Endothelial cell of umbilical vein (primary cell): ENCODE data around the gene MMRN2. TPM values are rescaled to one million over a fixed set of nuclear protein-coding genes. Genes with fewer than 3 reads are reported as not detected.

Source experiments
- BruUV-seq: library from RNA; stranded (reverse); fragments of 400-500 nt; replicated peaks from 2 replicates; lab custom pipeline; 2021; lab: Mats Ljungman, UMichigan
- CTCF ChIA-PET: fragments of 300-600, 350-600 bp; sonication (Branson Sonifier 250); formaldehyde crosslinking; loops from one replicate; lab custom pipeline; 2021; ENCODE audit warnings: antibody characterized with exemption, inconsistent platforms; lab: Charles Lee
- POLR2A ChIA-PET: fragments of 300-600, 350-600 bp; sonication (Branson Sonifier 250); formaldehyde crosslinking; loops from one replicate; lab custom pipeline; 2021; ENCODE audit warnings: antibody characterized with exemption, inconsistent platforms; lab: Charles Lee
- DNase-seq: peaks from one replicate; pipeline ENCODE4 v3.0.0-alpha.2; 2011; ENCODE audit warnings: low read depth, low spot score
- FAIRE-seq: peaks from 2 replicates; lab custom pipeline; 2011; peaks lifted over from hg19 to GRCh38; lab: Jason Lieb, UNC
- H2AFZ ChIP-seq: 2 replicates; pipeline ENCODE4 v1.6.0; 2012; ENCODE audit warnings: low read depth, low read length, control low read depth, inconsistent platforms
- H3K27ac ChIP-seq: 2 replicates; pipeline ENCODE4 v1.5.1; 2011; ENCODE audit warnings: low read depth, mild to moderate bottlenecking, control low read depth, low read length, moderate library complexity; ENCODE audit not compliant: insufficient read depth
- H3K27me3 ChIP-seq, 2 experiments: 2 replicates each; pipeline versions ENCODE4 v1.6.0 to v1.6.1; 2011; ENCODE audit warnings: low read length in 2 of 2, mixed read lengths in 1 of 2; ENCODE audit not compliant: control insufficient read depth in 2 of 2, insufficient read depth in 2 of 2
- H3K36me3 ChIP-seq, 2 experiments: 2 replicates in 1 of 2; 3 replicates in 1 of 2; pipeline ENCODE4 v1.5.1; 2011; ENCODE audit warnings: low read length in 2 of 2, mild to moderate bottlenecking in 1 of 2, moderate library complexity in 1 of 2; ENCODE audit not compliant: control insufficient read depth in 2 of 2, insufficient read depth in 2 of 2; ENCODE audit errors: extremely low read depth in 1 of 2
- H3K4me1 ChIP-seq: 3 replicates; pipeline ENCODE4 v1.5.1; 2011; ENCODE audit warnings: mild to moderate bottlenecking, low read length; ENCODE audit not compliant: control insufficient read depth, insufficient read depth; ENCODE audit errors: extremely low read depth
- H3K4me2 ChIP-seq: 2 replicates; pipeline ENCODE4 v1.6.1; 2011; ENCODE audit warnings: low read length, control low read depth, mixed read lengths; ENCODE audit not compliant: insufficient read depth
- H3K4me3 ChIP-seq, 3 experiments: fragments of 200-600 bp in 1 of 3; sonication (generic), shearing (Covaris generic) in 1 of 3; replicated peaks in 1 of 3; 2 replicates each; pipeline ENCODE4 v1.5.1; 2011 to 2016; ENCODE audit warnings: control low read depth in 3 of 3, low read length in 3 of 3, mild to moderate bottlenecking in 2 of 3, inconsistent platforms in 1 of 3, low read depth in 1 of 3, moderate library complexity in 1 of 3; ENCODE audit not compliant: insufficient read depth in 1 of 3
- H3K79me2 ChIP-seq: 2 replicates; pipeline ENCODE4 v1.6.0; 2012; ENCODE audit warnings: low read length, inconsistent platforms; ENCODE audit not compliant: control insufficient read depth, insufficient read depth
- H3K9ac ChIP-seq: replicated peaks from 2 replicates; pipeline ENCODE3; 2011; ENCODE audit warnings: low read length, control low read depth; ENCODE audit not compliant: insufficient read depth; ENCODE audit errors: extremely low read depth
- H3K9me1 ChIP-seq: replicated peaks from 3 replicates; pipeline ENCODE4 v1.6.0; 2011; ENCODE audit warnings: mild to moderate bottlenecking, low read length; ENCODE audit not compliant: control insufficient read depth, insufficient read depth; ENCODE audit errors: extremely low read depth
- H3K9me3 ChIP-seq: replicated peaks from 2 replicates; pipeline ENCODE4 v1.5.1; 2012; ENCODE audit warnings: low read length, inconsistent platforms; ENCODE audit not compliant: control insufficient read depth, insufficient read depth
- H4K20me1 ChIP-seq: replicated peaks from 2 replicates; pipeline ENCODE3; 2011; ENCODE audit warnings: mild to moderate bottlenecking, low read length; ENCODE audit not compliant: control insufficient read depth, insufficient read depth; ENCODE audit errors: extremely low read depth
- EZH2 ChIP-seq: IDR thresholded peaks from 2 replicates; pipeline ENCODE4 v1.6.1; 2012; ENCODE audit warnings: borderline replicate concordance, low read depth, mild to moderate bottlenecking, moderate library complexity, low read length, inconsistent platforms; ENCODE audit not compliant: severe bottlenecking
- FOS ChIP-seq: IDR thresholded peaks from 2 replicates; pipeline ENCODE4 v1.6.1; 2011; ENCODE audit warnings: mild to moderate bottlenecking, low read length, moderate library complexity, borderline replicate concordance; ENCODE audit not compliant: insufficient read depth
- GATA2 ChIP-seq: IDR thresholded peaks from 2 replicates; pipeline ENCODE4 v1.7.0; 2011; ENCODE audit warnings: low read depth, mild to moderate bottlenecking, moderate library complexity, mixed read lengths, low read length; ENCODE audit not compliant: insufficient read length, insufficient read depth
- JUN ChIP-seq: IDR thresholded peaks from 2 replicates; pipeline ENCODE4 v1.6.1; 2011; ENCODE audit warnings: borderline replicate concordance, low read depth; ENCODE audit not compliant: insufficient read length, insufficient read depth
- MAX ChIP-seq: IDR thresholded peaks from 2 replicates; pipeline ENCODE4 v1.6.1; 2011; ENCODE audit not compliant: insufficient read depth, insufficient read length
- MYC ChIP-seq: IDR thresholded peaks from one replicate; pipeline ENCODE4 v1.6.1; 2011; ENCODE audit warnings: mild to moderate bottlenecking, low read depth, low read length
- POLR2A ChIP-seq: IDR thresholded peaks from 2 replicates; pipeline ENCODE4 v1.6.1; 2012; ENCODE audit warnings: low read depth, mild to moderate bottlenecking, control low read depth, low read length
- POLR2AphosphoS5 ChIP-seq: IDR thresholded peaks from 2 replicates; pipeline ENCODE4 v1.6.1; 2012; ENCODE audit warnings: low read depth, mild to moderate bottlenecking, control low read depth, low read length, moderate library complexity; ENCODE audit not compliant: insufficient read depth
- dilution Hi-C: fragments of 300-500 bp; cut with MboI; formaldehyde crosslinking; loops from one replicate; pipeline ENCODE4 v1.15.0; 2019; ENCODE audit warnings: low sequenced_read_pairs; ENCODE audit not compliant: extremely low pct_ligation_motif_present
- intact Hi-C: fragments of 100-400 bp; cut with micrococcal nuclease; formaldehyde crosslinking; loops from one replicate; pipeline ENCODE4 v1.10.0; 2022
- polyA plus RNA-seq, 4 experiments: library from polyadenylated mRNA; depleted of rRNA in 3 of 4; stranded (reverse) in 3 of 4; unstranded in 1 of 4; fragments of >200 nt; gene quantifications; 2 replicates each; pipeline versions ENCODE4 v1.2.1 to v1.2.3, GENCODE V29; 2011 to 2012; ENCODE audit warnings: missing spikeins in 1 of 4
- total RNA-seq: library from RNA; stranded (reverse); gene quantifications from 2 replicates; pipeline ENCODE4 v1.2.3, GENCODE V29; 2021
- TF ChIP-seq, protein P1 (sequence below), 2 donors: IDR thresholded peaks; 1 replicate in 1 of 2; 2 replicates in 1 of 2; pipeline ENCODE4 v1.5.1; 2011; ENCODE audit warnings: low read length in 2 of 2, mild to moderate bottlenecking in 2 of 2, moderate library complexity in 2 of 2, control low read depth in 1 of 2, inconsistent platforms in 1 of 2, low read depth in 1 of 2; ENCODE audit not compliant: insufficient read depth in 1 of 2; ENCODE audit errors: extremely low read depth in 1 of 2

The MMRN2 gene
- total and polyA plus RNA-seq, 2 donors (not counting 3 experiments of a cell fraction or from before 2014, with no cell fraction given): 154 to 169 TPM

GRCh38 chr10:86967481-86967941 is 10.1 kb upstream of the MMRN2 start:
- FAIRE-seq: peak; percentile 26
- Histone ChIP-seq H3K27ac (no peak overlapping the region), H3K4me3 (no peak overlapping the region), H3K9me1 (no peaks in the 10 kb centered on the region), H3K27me3 (no peaks in the 10 kb centered on the region), H3K4me2 (no peak overlapping the region), H3K9ac (no peak overlapping the region), H3K4me1 (peaks cover 55% of the 10 kb centered on the region), H4K20me1 (no peaks in the 10 kb centered on the region), H3K36me3 (no peaks in the 10 kb centered on the region), H3K9me3 (no peaks in the 10 kb centered on the region), H2AFZ (no peak overlapping the region), H3K79me2 (no peaks in the 10 kb centered on the region)
- TF ChIP-seq, protein P1, sequence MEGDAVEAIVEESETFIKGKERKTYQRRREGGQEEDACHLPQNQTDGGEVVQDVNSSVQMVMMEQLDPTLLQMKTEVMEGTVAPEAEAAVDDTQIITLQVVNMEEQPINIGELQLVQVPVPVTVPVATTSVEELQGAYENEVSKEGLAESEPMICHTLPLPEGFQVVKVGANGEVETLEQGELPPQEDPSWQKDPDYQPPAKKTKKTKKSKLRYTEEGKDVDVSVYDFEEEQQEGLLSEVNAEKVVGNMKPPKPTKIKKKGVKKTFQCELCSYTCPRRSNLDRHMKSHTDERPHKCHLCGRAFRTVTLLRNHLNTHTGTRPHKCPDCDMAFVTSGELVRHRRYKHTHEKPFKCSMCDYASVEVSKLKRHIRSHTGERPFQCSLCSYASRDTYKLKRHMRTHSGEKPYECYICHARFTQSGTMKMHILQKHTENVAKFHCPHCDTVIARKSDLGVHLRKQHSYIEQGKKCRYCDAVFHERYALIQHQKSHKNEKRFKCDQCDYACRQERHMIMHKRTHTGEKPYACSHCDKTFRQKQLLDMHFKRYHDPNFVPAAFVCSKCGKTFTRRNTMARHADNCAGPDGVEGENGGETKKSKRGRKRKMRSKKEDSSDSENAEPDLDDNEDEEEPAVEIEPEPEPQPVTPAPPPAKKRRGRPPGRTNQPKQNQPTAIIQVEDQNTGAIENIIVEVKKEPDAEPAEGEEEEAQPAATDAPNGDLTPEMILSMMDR (IDR thresholded peaks at IDR 0.05; ENCODE audit: extremely low read depth in 1 of 2, insufficient read depth in 1 of 2, low read depth in 1 of 2, low read length in 2 of 2): no peak
- TF ChIP-seq JUN: no peak
- TF ChIP-seq FOS: no peak
- TF ChIP-seq POLR2A: no peak
- TF ChIP-seq POLR2AphosphoS5: no peak
- TF ChIP-seq EZH2: no peak
- TF ChIP-seq GATA2: no peak
- TF ChIP-seq MAX: no peak
- no peak for TF ChIP-seq MYC
- dilution Hi-C loops (no loop called here), intact Hi-C loops (no loop called here)
- BruUV-seq: no TSS peak
- DNase-seq: no peak
- CTCF ChIA-PET: interaction anchor here (1.4 to 8.5 kb wide), 5 partner anchors 11 to 277 kb away, joined by 3 to 189 read pairs (median 5); partner anchors contain the start of genes MMRN2 and SNCG
- POLR2A ChIA-PET: no interaction called here
